Endothelial cell of umbilical vein (primary cell): ENCODE results near the gene PRKAR1A. TPM values are rescaled to one million over a fixed set of nuclear protein-coding genes. Genes with fewer than 3 reads are reported as not detected.

Experiments used
- BruUV-seq: library from RNA; stranded (reverse); fragments of 400-500 nt; replicated peaks from 2 replicates; lab custom pipeline; 2021; lab: Mats Ljungman, UMichigan
- CTCF ChIA-PET: fragments of 300-600, 350-600 bp; sonication (Branson Sonifier 250); formaldehyde crosslinking; loops from one replicate; lab custom pipeline; 2021; ENCODE audit warnings: antibody characterized with exemption, inconsistent platforms; lab: Charles Lee
- POLR2A ChIA-PET: fragments of 300-600, 350-600 bp; sonication (Branson Sonifier 250); formaldehyde crosslinking; loops from one replicate; lab custom pipeline; 2021; ENCODE audit warnings: antibody characterized with exemption, inconsistent platforms; lab: Charles Lee
- DNase-seq: peaks from one replicate; pipeline ENCODE4 v3.0.0-alpha.2; 2011; ENCODE audit warnings: low read depth, low spot score
- FAIRE-seq: peaks from 2 replicates; lab custom pipeline; 2011; peaks lifted over from hg19 to GRCh38; lab: Jason Lieb, UNC
- H2AFZ ChIP-seq: 2 replicates; pipeline ENCODE4 v1.6.0; 2012; ENCODE audit warnings: low read depth, low read length, control low read depth, inconsistent platforms
- H3K27ac ChIP-seq: 2 replicates; pipeline ENCODE4 v1.5.1; 2011; ENCODE audit warnings: low read depth, mild to moderate bottlenecking, control low read depth, low read length, moderate library complexity; ENCODE audit not compliant: insufficient read depth
- H3K27me3 ChIP-seq, 2 experiments: 2 replicates each; pipeline versions ENCODE4 v1.6.0 to v1.6.1; 2011; ENCODE audit warnings: low read length in 2 of 2, mixed read lengths in 1 of 2; ENCODE audit not compliant: control insufficient read depth in 2 of 2, insufficient read depth in 2 of 2
- H3K36me3 ChIP-seq, 2 experiments: 2 replicates in 1 of 2; 3 replicates in 1 of 2; pipeline ENCODE4 v1.5.1; 2011; ENCODE audit warnings: low read length in 2 of 2, mild to moderate bottlenecking in 1 of 2, moderate library complexity in 1 of 2; ENCODE audit not compliant: control insufficient read depth in 2 of 2, insufficient read depth in 2 of 2; ENCODE audit errors: extremely low read depth in 1 of 2
- H3K4me1 ChIP-seq: 3 replicates; pipeline ENCODE4 v1.5.1; 2011; ENCODE audit warnings: mild to moderate bottlenecking, low read length; ENCODE audit not compliant: control insufficient read depth, insufficient read depth; ENCODE audit errors: extremely low read depth
- H3K4me2 ChIP-seq: 2 replicates; pipeline ENCODE4 v1.6.1; 2011; ENCODE audit warnings: low read length, control low read depth, mixed read lengths; ENCODE audit not compliant: insufficient read depth
- H3K4me3 ChIP-seq, 3 experiments: fragments of 200-600 bp in 1 of 3; sonication (generic), shearing (Covaris generic) in 1 of 3; replicated peaks in 1 of 3; 2 replicates each; pipeline ENCODE4 v1.5.1; 2011 to 2016; ENCODE audit warnings: control low read depth in 3 of 3, low read length in 3 of 3, mild to moderate bottlenecking in 2 of 3, inconsistent platforms in 1 of 3, low read depth in 1 of 3, moderate library complexity in 1 of 3; ENCODE audit not compliant: insufficient read depth in 1 of 3
- H3K79me2 ChIP-seq: 2 replicates; pipeline ENCODE4 v1.6.0; 2012; ENCODE audit warnings: low read length, inconsistent platforms; ENCODE audit not compliant: control insufficient read depth, insufficient read depth
- H3K9ac ChIP-seq: replicated peaks from 2 replicates; pipeline ENCODE3; 2011; ENCODE audit warnings: low read length, control low read depth; ENCODE audit not compliant: insufficient read depth; ENCODE audit errors: extremely low read depth
- H3K9me1 ChIP-seq: replicated peaks from 3 replicates; pipeline ENCODE4 v1.6.0; 2011; ENCODE audit warnings: mild to moderate bottlenecking, low read length; ENCODE audit not compliant: control insufficient read depth, insufficient read depth; ENCODE audit errors: extremely low read depth
- H3K9me3 ChIP-seq: replicated peaks from 2 replicates; pipeline ENCODE4 v1.5.1; 2012; ENCODE audit warnings: low read length, inconsistent platforms; ENCODE audit not compliant: control insufficient read depth, insufficient read depth
- H4K20me1 ChIP-seq: replicated peaks from 2 replicates; pipeline ENCODE3; 2011; ENCODE audit warnings: mild to moderate bottlenecking, low read length; ENCODE audit not compliant: control insufficient read depth, insufficient read depth; ENCODE audit errors: extremely low read depth
- EZH2 ChIP-seq: IDR thresholded peaks from 2 replicates; pipeline ENCODE4 v1.6.1; 2012; ENCODE audit warnings: borderline replicate concordance, low read depth, mild to moderate bottlenecking, moderate library complexity, low read length, inconsistent platforms; ENCODE audit not compliant: severe bottlenecking
- FOS ChIP-seq: IDR thresholded peaks from 2 replicates; pipeline ENCODE4 v1.6.1; 2011; ENCODE audit warnings: mild to moderate bottlenecking, low read length, moderate library complexity, borderline replicate concordance; ENCODE audit not compliant: insufficient read depth
- GATA2 ChIP-seq: IDR thresholded peaks from 2 replicates; pipeline ENCODE4 v1.7.0; 2011; ENCODE audit warnings: low read depth, mild to moderate bottlenecking, moderate library complexity, mixed read lengths, low read length; ENCODE audit not compliant: insufficient read length, insufficient read depth
- JUN ChIP-seq: IDR thresholded peaks from 2 replicates; pipeline ENCODE4 v1.6.1; 2011; ENCODE audit warnings: borderline replicate concordance, low read depth; ENCODE audit not compliant: insufficient read length, insufficient read depth
- MYC ChIP-seq: IDR thresholded peaks from one replicate; pipeline ENCODE4 v1.6.1; 2011; ENCODE audit warnings: mild to moderate bottlenecking, low read depth, low read length
- POLR2A ChIP-seq: IDR thresholded peaks from 2 replicates; pipeline ENCODE4 v1.6.1; 2012; ENCODE audit warnings: low read depth, mild to moderate bottlenecking, control low read depth, low read length
- POLR2AphosphoS5 ChIP-seq: IDR thresholded peaks from 2 replicates; pipeline ENCODE4 v1.6.1; 2012; ENCODE audit warnings: low read depth, mild to moderate bottlenecking, control low read depth, low read length, moderate library complexity; ENCODE audit not compliant: insufficient read depth
- dilution Hi-C: fragments of 300-500 bp; cut with MboI; formaldehyde crosslinking; loops from one replicate; pipeline ENCODE4 v1.15.0; 2019; ENCODE audit warnings: low sequenced_read_pairs; ENCODE audit not compliant: extremely low pct_ligation_motif_present
- intact Hi-C: fragments of 100-400 bp; cut with micrococcal nuclease; formaldehyde crosslinking; loops from one replicate; pipeline ENCODE4 v1.10.0; 2022
- polyA plus RNA-seq, 4 experiments: library from polyadenylated mRNA; depleted of rRNA in 3 of 4; stranded (reverse) in 3 of 4; unstranded in 1 of 4; fragments of >200 nt; gene quantifications; 2 replicates each; pipeline versions ENCODE4 v1.2.1 to v1.2.3, GENCODE V29; 2011 to 2012; ENCODE audit warnings: missing spikeins in 1 of 4
- total RNA-seq: library from RNA; stranded (reverse); gene quantifications from 2 replicates; pipeline ENCODE4 v1.2.3, GENCODE V29; 2021
- TF ChIP-seq, protein P1 (sequence below), 2 donors: IDR thresholded peaks; 1 replicate in 1 of 2; 2 replicates in 1 of 2; pipeline ENCODE4 v1.5.1; 2011; ENCODE audit warnings: low read length in 2 of 2, mild to moderate bottlenecking in 2 of 2, moderate library complexity in 2 of 2, control low read depth in 1 of 2, inconsistent platforms in 1 of 2, low read depth in 1 of 2; ENCODE audit not compliant: insufficient read depth in 1 of 2; ENCODE audit errors: extremely low read depth in 1 of 2
- TF ChIP-seq, protein P2 (sequence below): IDR thresholded peaks from 2 replicates; pipeline ENCODE4 v1.6.1; 2011; ENCODE audit not compliant: insufficient read depth, insufficient read length

Gene PRKAR1A
- total and polyA plus RNA-seq, 2 donors (not counting 3 experiments of a cell fraction or from before 2014, with no cell fraction given): 92.0 to 257 TPM

- H3K4me2 ChIP-seq: no peak overlapping the region
- H3K27me3 ChIP-seq: peaks cover 4 to 8% of the 10 kb centered on the region in 2 experiments
- no peaks in the 10 kb centered on the region for H4K20me1 ChIP-seq
- no peaks in the 10 kb centered on the region for H3K4me1 ChIP-seq
- FAIRE-seq (no peak), DNase-seq (no peak)
- H3K9me3 ChIP-seq: no peaks in the 10 kb centered on the region
- ChIA-PET CTCF (no interaction called here), POLR2A (no interaction called here)
- no peaks in the 10 kb centered on the region for H3K36me3 ChIP-seq
- H3K79me2 ChIP-seq: no peaks in the 10 kb centered on the region
- intact Hi-C loops (no loop called here), dilution Hi-C loops (no loop called here)
- no peaks in the 10 kb centered on the region for H3K9me1 ChIP-seq
- TF ChIP-seq GATA2 (no peak), POLR2AphosphoS5 (no peak), EZH2 (no peak), FOS (no peak), MYC (no peak), JUN (no peak), POLR2A (no peak)
- TF ChIP-seq, protein P1, sequence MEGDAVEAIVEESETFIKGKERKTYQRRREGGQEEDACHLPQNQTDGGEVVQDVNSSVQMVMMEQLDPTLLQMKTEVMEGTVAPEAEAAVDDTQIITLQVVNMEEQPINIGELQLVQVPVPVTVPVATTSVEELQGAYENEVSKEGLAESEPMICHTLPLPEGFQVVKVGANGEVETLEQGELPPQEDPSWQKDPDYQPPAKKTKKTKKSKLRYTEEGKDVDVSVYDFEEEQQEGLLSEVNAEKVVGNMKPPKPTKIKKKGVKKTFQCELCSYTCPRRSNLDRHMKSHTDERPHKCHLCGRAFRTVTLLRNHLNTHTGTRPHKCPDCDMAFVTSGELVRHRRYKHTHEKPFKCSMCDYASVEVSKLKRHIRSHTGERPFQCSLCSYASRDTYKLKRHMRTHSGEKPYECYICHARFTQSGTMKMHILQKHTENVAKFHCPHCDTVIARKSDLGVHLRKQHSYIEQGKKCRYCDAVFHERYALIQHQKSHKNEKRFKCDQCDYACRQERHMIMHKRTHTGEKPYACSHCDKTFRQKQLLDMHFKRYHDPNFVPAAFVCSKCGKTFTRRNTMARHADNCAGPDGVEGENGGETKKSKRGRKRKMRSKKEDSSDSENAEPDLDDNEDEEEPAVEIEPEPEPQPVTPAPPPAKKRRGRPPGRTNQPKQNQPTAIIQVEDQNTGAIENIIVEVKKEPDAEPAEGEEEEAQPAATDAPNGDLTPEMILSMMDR (IDR thresholded peaks at IDR 0.05; ENCODE audit: extremely low read depth in 1 of 2, insufficient read depth in 1 of 2, low read depth in 1 of 2, low read length in 2 of 2): no peak
- TF ChIP-seq, protein P2, sequence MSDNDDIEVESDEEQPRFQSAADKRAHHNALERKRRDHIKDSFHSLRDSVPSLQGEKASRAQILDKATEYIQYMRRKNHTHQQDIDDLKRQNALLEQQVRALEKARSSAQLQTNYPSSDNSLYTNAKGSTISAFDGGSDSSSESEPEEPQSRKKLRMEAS: no peak
- no peak overlapping the region for H2AFZ ChIP-seq
- H3K27ac ChIP-seq: no peak overlapping the region
- H3K9ac ChIP-seq: no peak overlapping the region
- no peak overlapping the region for H3K4me3 ChIP-seq
- BruUV-seq: no TSS peak
These were observed 64.7 kb downstream of the PRKAR1A start for GRCh38 chr17:68576811-68577496.
